HG03135 (cell line): ENCODE data around the gene DCAKD.

Experiments
- ATAC-seq: cut with Tn5 transposase; IDR thresholded peaks from one replicate; pipeline ENCODE4 v1.9.1; 2021; ENCODE audit warnings: mild to moderate bottlenecking, moderate library complexity; ENCODE audit not compliant: unreplicated experiment

DCAKD gene

GRCh38 chr17:45051060-45051719 is at the start of gene DCAKD:
Gene DCAKD (minus strand): TSS chr17:45051632. CDS start chr17:45034885, 16,747 bp downstream.
- peak; percentile 94 for ATAC-seq

GRCh38 chr17:45098869-45099616 is 47.6 kb upstream of the DCAKD start:
- no peak for ATAC-seq

DNA sequence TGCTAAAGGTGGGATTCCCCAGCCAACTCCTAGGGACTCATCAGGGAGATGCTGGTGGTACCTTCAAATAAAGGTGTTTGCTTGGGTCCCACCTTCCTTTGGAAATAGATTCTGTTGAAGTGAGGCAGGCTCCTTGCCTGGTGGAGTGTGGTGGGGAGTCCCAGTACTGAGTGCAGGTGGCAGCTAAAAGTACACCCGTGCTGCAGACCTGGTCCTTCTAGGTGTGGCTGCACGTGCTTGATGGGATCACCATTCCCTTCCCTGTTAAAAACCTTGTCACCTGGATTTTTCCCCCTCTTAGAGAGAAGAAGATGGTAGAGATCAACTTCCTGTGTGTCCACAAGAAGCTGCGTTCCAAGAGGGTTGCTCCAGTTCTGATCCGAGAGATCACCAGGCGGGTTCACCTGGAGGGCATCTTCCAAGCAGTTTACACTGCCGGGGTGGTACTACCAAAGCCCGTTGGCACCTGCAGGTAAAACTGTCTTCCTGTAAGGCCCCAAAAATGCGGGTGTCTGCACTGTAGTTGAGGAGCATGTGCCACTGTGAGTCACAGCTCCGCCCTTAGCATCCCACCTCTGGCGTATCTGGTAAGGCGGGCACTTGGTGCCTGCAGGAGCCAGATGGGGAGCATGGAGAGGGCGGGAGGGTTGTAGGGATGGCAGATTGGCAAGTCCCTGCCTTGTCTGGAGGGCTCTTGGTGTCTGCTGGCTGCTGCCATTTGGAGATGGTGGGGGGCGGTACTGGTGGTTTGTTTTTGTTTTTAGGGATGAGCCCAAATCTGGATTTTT is 46.8 kb upstream of the DCAKD start:
- ATAC-seq: no peak

DNA sequence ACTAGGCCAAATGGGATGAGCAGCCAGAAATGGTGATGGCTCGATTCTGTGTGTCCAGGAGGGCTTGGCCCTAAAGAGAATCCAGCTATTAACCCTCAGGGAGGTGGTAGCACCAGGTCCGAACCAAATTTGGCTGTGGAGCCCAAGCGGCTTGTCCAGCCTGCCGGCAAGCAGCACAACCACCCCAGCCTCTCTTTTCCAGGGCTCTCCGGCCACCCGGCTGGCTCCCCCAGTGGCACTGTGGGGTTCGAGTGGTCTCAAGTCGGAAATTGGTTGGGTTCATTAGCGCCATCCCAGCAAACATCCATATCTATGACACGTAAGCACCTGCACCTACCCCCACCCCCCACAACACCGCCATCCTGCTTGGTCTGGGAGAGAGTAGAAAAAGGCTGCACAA is 45.5 kb upstream of the DCAKD start:
- no peak for ATAC-seq

- no peak for ATAC-seq
These were observed 44.7 kb upstream of the DCAKD start for GRCh38 chr17:45096141-45096540.

DNA sequence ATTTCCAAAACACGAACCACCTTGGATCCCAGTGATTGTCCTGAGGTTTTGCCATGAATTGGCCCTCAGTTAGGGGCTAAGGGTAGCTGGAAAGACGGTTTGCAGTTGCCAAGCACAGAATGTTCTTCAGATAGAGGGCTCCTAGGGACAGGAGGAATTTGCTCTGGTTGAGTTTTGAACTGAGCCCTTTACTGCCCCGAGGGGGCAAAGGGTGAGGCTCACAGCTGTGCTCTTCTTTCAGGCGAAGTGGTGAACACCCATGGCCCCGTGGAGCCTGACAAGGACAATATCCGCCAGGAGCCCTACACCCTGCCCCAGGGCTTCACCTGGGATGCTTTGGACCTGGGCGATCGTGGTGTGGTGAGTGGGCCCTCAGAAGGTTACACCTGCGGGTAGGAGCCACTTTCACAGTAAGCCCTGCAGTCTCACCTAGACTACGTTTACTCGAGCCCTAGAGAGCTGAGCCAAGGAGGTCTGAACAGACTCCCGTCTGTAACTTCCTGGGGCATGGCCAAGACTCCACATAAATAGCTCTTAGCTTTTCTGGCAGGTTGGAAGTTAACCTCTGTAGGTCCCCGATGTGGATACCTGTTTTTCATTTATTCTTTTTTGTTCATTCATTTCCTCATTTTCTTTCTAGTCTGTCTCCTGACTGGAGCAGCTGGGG is 42.1 kb upstream of the DCAKD start:
- ATAC-seq: no peak

- ATAC-seq: no peak
These were observed 41.5 kb upstream of the DCAKD start for GRCh38 chr17:45092911-45093430.

GRCh38 chr17:45091778-45092425 is 40.5 kb upstream of the DCAKD start:
- no peak for ATAC-seq

DNA sequence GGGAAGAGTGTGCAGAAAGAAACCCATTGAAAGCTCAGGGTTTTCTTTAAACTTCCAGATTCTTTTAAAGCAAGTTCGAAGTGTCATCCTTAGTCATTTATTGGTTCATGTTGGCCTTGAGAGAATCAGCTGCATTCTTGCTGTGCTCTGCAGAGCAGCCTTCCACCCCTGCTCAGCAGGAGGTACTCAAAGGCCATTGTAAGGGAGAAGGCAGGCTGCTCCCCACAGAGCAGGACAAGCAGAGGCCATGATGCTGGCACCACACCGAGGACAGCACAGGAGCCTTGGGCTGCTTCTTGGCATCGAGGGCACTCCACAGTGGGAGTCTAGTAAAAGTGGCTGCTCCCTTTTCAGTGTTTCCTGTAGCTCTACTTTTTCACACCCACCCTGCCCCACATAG is 39.3 kb upstream of the DCAKD start:
- ATAC-seq: no peak

DNA sequence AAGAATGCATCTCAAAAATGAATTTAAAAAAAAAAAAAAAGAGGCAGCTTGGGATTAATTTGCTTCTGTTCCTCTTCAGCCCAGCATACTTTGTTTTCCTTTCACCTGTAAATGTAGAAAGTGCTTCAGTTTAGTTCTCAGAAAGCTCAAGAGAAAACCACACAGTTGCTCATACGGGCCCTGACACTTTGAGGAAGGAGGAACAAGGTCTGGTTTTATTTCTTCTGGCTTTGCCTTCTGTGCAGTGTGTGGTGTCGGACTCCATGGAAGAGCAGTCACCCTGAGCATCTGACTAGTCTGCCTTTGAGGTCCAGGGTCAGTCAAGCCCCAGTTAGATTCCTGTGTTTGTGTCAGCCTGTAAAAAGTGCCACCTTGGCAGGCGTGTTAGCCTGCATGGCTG is 37.3 kb upstream of the DCAKD start:
- ATAC-seq: no peak

DNA sequence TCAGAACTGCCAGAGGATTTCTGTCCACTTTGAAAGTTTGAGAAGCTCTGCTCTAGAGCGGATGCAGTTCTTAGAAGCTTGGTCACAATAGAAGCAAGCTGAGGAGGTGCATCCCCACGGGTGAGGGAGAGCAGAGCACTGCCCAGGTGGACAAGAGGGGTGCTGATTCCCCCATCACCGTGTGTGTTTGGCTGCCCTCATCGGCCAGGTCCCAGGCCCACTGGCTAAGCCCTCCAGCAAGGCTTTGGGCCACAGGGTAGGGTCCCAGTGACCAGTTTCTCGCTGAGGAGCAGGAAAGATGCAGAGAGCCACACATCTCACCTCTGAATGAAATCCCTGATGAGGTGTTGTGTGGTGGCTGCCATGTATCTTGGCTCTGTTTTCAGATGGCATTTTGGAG is 36.5 kb upstream of the DCAKD start:
- no peak for ATAC-seq

GRCh38 chr17:45087504-45087975 is 36.1 kb upstream of the DCAKD start:
- no peak for ATAC-seq

DNA sequence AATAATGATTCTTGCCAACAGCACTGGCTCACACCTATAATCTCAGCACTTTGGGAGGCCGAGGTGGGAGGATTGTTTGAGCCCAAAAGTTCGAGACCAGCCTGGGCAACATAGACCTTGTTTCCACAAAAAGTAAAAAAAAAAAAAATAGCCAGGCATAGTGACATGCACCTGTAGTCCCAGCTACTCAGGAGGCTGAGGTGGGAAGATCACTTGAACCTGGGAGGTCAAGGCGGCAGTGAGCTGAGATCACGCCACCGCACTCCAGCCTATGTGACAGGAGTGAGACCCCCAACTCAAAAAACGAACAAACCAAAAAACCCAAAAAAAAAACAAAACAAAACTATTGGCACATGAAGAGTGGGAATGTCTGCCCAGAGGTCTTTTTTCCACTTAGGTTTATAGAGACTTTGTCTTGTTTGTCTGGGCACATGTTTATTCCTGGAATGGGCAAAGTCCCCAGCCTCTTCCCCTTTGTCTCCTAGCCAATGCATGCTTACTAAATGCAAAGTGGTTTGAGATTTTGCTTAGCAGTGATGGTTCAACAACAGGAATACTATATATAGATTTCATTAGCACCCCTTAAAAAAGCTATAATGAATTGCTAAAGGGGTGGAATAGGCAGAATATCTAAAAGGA is 35.6 kb upstream of the DCAKD start:
- ATAC-seq: no peak

DNA sequence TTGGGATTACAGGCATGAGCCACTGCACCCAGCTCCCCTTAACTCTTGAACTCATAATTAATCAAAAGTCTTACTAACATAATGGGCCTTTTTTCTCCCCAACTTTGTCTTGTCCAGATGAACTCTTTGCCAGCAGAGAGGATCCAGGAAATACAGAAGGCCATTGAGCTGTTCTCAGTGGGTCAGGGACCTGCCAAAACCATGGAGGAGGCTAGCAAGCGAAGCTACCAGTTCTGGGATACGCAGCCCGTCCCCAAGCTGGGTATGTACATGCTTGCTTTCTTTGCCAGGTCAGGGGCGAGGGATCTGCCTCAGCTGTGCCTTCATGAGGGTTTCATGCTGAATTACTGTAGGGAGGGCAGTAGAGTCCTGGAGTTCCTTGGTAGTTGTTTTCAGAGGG is 35.0 kb upstream of the DCAKD start:
- no peak for ATAC-seq

- no peak for ATAC-seq
These were observed 29.7 kb upstream of the DCAKD start for GRCh38 chr17:45081047-45081703.

DNA sequence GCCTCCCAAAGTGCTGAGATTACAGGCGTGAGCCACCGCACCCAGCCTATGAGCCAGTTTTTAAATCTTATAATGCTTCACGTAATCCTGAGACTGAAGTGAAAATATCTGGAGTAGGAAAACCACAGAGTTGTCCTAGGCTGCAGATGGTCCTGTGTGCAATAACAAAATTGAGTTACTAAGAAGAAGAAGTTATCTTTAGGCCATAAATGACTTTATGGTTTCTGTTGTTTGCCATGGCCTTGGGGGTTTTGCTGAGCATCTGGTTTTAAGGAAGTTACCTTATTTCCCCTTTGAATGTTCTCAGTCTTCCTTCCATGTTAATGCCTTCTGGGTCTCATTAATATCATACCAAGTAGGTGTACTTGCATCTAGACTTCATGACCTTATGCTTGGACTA is 26.2 kb upstream of the DCAKD start:
- no peak for ATAC-seq

GRCh38 chr17:45073414-45074070 is 22.1 kb upstream of the DCAKD start:
- no peak for ATAC-seq

- no peak for ATAC-seq
These were observed 19.4 kb upstream of the DCAKD start for GRCh38 chr17:45070809-45071208.

GRCh38 chr17:45070001-45070400 is 18.6 kb upstream of the DCAKD start:
- no peak for ATAC-seq
